ENCODE measurements around the gene IZUMO1R.

IZUMO1R gene

DNA sequence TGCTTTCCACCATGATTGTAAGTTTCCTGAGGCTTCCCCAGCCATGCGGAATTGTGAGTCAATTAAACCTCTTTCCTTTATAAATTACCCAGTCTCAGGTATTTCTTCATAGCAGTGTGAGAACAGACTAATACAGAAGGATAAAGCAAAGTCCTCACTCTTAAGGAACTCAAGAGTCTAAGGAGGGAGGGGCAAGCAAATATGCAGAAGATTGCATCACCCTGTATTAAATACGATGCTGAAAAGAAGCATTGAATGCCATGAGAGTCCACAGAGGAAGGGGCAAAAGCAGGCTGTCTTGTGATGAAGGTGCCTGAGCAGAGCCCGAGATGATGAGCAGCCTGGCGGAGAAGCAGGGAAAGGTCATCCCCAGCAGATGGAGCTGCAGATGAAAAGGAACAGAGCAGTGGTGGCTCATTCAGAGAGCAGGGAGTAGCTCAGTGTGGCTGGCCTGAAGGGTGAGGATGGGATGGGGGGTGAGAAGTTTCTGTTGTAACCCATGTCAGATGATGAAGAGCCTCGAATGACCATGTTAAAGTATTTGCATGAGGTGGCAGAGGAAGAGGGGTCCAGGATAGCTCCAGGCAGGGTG lies 6.3 kb upstream of the IZUMO1R start:
- H3K9ac ChIP-seq (ENCODE audit: low read depth, low read length) = no peak overlapping the region
- H3K4me1 ChIP-seq (ENCODE audit: control insufficient read depth, insufficient read depth, low read length) = peaks cover 9% of the 10 kb centered on the region; the same call in 1 of the 2 replicates
- no peaks in the 10 kb centered on the region for H3K27me3 ChIP-seq (ENCODE audit: control insufficient read depth, insufficient read depth, low read length)
- H3K27ac ChIP-seq (ENCODE audit: low read depth, low read length) = no peak overlapping the region
- no peak overlapping the region for H3K4me3 ChIP-seq (ENCODE audit: low read depth, low read length)
- H3K36me3 ChIP-seq (ENCODE audit: control insufficient read depth, insufficient read depth, low read length) = no peaks in the 10 kb centered on the region
- no peaks in the 10 kb centered on the region for H3K9me3 ChIP-seq (ENCODE audit: control insufficient read depth, insufficient read depth, low read length)

DNA sequence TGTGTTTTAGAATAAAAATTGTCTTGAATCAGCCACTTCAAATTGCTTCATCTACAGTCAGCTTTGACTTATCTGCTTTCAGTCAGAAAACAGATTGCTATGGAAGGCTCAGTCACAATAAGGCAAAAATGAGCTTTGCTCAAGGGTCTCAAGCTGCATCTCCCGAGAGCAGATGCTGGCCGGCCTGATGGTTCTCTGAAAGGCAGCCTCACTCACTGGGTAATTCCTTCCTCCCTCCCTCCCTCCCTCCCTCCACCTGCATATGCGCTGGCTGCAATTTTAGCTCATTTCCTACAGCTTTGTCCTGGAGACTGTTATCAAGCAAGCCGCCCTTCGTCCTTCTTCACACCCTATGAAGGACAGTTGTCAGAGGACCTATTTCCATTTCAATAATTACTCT lies 1.6 kb upstream of the IZUMO1R start:
- Histone ChIP-seq H3K9ac (ENCODE audit: low read depth, low read length) (no peak overlapping the region), H3K27me3 (ENCODE audit: control insufficient read depth, insufficient read depth, low read length) (no peaks in the 10 kb centered on the region)

DNA sequence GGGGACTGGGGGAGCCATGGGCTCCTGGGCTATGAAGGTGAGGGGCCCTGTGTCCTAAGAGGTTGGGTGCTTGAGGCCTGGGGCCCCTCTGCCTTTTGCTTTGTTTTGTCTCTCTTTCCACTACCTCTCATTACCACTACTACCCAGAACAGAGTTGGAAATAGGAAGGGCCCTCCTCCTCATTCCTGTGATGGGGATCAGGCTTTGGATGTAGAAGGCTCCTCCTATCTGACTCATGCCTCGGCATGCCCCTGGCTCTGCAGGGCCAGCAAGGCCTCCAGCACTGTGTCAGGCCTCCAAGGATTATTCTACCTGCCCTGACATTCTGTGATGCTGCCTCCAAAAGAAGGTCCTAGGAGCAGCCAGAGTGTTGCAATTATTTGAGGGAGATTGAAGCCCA lies 766 bp downstream of the IZUMO1R start:
- no peaks in the 10 kb centered on the region for H3K36me3 ChIP-seq (ENCODE audit: control insufficient read depth, insufficient read depth, low read length)
- H3K4me1 ChIP-seq (ENCODE audit: control insufficient read depth, insufficient read depth, low read length) = peaks cover 12% of the 10 kb centered on the region; the same call in 1 of the 2 replicates
- H3K9me3 ChIP-seq (ENCODE audit: control insufficient read depth, insufficient read depth, low read length) = no peaks in the 10 kb centered on the region
- H3K27me3 ChIP-seq (ENCODE audit: control insufficient read depth, insufficient read depth, low read length) = no peaks in the 10 kb centered on the region
- no peak overlapping the region for H3K4me3 ChIP-seq (ENCODE audit: low read depth, low read length)
- no peak overlapping the region for H3K9ac ChIP-seq (ENCODE audit: low read depth, low read length)
- H3K27ac ChIP-seq (ENCODE audit: low read depth, low read length) = no peak overlapping the region

More for the DNA sequence above, 1.6 kb upstream of the IZUMO1R start:
- Histone ChIP-seq H3K4me1 (ENCODE audit: control insufficient read depth, insufficient read depth, low read length) (peaks cover 12% of the 10 kb centered on the region; the same call in 1 of the 2 replicates), H3K4me3 (ENCODE audit: low read depth, low read length) (no peak overlapping the region), H3K9me3 (ENCODE audit: control insufficient read depth, insufficient read depth, low read length) (no peaks in the 10 kb centered on the region), H3K36me3 (ENCODE audit: control insufficient read depth, insufficient read depth, low read length) (no peaks in the 10 kb centered on the region), H3K27ac (ENCODE audit: low read depth, low read length) (no peak overlapping the region)

DNA sequence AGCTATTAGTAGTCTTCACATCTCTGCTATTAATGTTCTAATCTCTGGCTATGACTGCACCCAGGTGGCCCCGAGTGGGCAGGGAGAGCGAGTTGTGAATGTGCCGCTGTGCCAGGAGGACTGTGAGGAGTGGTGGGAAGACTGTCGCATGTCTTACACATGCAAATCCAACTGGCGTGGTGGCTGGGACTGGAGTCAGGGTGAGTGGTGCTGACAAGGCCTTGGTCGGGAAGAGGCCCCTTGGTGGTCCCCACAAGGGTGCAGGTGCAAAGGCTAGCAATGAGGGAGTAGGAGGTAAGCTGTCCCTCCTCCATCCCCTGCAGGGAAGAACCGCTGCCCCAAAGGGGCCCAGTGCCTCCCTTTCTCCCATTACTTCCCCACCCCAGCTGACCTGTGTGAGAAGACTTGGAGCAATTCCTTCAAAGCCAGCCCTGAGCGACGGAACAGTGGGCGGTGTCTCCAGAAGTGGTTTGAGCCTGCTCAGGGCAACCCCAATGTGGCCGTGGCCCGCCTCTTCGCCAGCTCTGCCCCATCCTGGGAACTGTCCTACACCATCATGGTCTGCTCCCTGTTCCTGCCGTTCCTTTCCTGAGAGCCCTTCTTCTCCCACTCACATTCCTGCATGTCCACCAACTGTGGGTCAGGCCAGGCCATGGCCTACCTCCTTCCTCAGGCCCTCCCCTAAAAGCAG lies 2.9 kb downstream of the IZUMO1R start:
- Histone ChIP-seq H3K36me3 (ENCODE audit: control insufficient read depth, insufficient read depth, low read length) (no peaks in the 10 kb centered on the region), H3K27me3 (ENCODE audit: control insufficient read depth, insufficient read depth, low read length) (no peaks in the 10 kb centered on the region), H3K27ac (ENCODE audit: low read depth, low read length) (no peak overlapping the region), H3K4me1 (ENCODE audit: control insufficient read depth, insufficient read depth, low read length) (peaks cover 10% of the 10 kb centered on the region; the same call in 1 of the 2 replicates), H3K9me3 (ENCODE audit: control insufficient read depth, insufficient read depth, low read length) (no peaks in the 10 kb centered on the region), H3K4me3 (ENCODE audit: low read depth, low read length) (no peak overlapping the region), H3K9ac (ENCODE audit: low read depth, low read length) (no peak overlapping the region)

DNA sequence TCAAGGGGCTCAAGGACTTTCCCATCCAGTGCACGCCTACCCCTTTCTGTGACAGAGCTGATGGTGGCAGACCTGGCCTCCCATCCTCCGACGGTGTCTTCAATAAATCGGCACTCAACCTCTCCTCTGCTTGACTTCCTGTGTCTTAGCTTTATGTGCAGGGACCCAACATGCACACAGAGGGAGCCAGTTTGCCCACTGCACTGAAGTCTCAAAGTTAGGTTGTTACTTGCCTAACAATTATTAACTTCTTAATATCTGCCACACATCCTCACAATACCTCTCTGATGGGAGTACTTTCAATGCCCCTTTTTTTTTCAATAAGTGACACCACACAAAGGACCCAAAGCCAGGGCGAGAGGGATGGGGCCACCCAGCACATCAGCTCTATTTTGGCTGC lies 3.6 kb downstream of the IZUMO1R start:
- H3K9ac ChIP-seq (ENCODE audit: low read depth, low read length) = no peak overlapping the region
- H3K9me3 ChIP-seq (ENCODE audit: control insufficient read depth, insufficient read depth, low read length) = no peaks in the 10 kb centered on the region
- H3K27me3 ChIP-seq (ENCODE audit: control insufficient read depth, insufficient read depth, low read length) = no peaks in the 10 kb centered on the region
- H3K36me3 ChIP-seq (ENCODE audit: control insufficient read depth, insufficient read depth, low read length) = no peaks in the 10 kb centered on the region
- H3K4me1 ChIP-seq (ENCODE audit: control insufficient read depth, insufficient read depth, low read length) = peaks cover 4% of the 10 kb centered on the region; the same call in 1 of the 2 replicates
- H3K27ac ChIP-seq (ENCODE audit: low read depth, low read length) = no peak overlapping the region
- no peak overlapping the region for H3K4me3 ChIP-seq (ENCODE audit: low read depth, low read length)

DNA sequence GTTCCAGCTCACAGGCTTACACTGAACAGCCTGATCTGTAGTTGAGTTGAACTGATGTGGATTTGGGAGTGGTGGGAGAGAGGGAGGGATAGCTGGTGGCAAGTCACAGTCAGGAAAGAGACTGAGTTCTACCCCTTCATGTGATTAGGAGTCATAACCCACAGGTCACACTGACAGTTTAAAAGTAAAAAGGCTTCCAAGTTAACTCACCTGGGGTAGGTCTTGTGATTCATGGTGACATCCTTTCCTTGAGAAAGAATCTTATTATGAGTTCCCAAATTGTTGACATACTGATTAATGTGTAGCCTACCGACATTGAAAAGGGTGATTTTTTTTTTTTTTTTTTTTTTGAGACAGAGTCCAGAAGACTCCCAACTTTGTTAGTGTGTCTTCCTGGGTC lies 5.4 kb downstream of the IZUMO1R start:
- Histone ChIP-seq H3K9ac (ENCODE audit: low read depth, low read length) (no peak overlapping the region), H3K27me3 (ENCODE audit: control insufficient read depth, insufficient read depth, low read length) (no peaks in the 10 kb centered on the region), H3K4me3 (ENCODE audit: low read depth, low read length) (no peak overlapping the region), H3K36me3 (ENCODE audit: control insufficient read depth, insufficient read depth, low read length) (no peaks in the 10 kb centered on the region), H3K9me3 (ENCODE audit: control insufficient read depth, insufficient read depth, low read length) (no peaks in the 10 kb centered on the region), H3K4me1 (ENCODE audit: control insufficient read depth, insufficient read depth, low read length) (no peaks in the 10 kb centered on the region), H3K27ac (ENCODE audit: low read depth, low read length) (no peak overlapping the region)

DNA sequence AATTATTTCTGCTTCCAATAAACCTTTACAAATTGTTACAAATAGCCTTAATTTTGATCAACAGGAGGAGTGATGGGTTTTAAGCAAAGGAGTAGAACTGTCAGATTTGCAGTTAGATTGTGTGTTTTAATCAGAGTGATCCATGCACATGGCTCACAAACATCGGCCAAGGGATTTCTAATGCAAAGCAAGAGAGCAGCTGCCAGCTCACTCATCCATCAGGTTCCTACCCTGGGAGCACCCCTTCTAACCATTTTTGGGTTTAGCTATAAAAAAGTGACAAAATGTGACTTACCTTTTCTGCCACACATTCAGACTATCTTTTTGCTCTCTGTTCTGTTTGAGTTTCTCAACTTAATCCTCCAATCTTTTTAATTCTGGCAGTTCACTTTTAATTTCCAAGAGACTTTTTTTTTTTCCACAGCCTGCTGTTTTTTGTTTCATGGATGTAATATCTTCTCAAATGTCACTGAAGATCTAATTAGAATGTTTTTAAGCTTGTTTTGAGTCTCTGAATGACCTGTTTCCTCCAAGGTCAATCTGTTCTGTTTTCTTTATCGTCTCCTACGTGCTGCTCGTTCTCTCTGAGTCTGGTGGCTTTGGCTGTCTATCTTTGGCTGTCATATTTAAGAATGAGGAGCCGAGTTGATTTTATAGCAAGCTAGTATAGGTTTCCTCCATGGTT lies 6.0 kb downstream of the IZUMO1R start:
- H3K27me3 ChIP-seq (ENCODE audit: control insufficient read depth, insufficient read depth, low read length) = no peaks in the 10 kb centered on the region
- no peaks in the 10 kb centered on the region for H3K4me1 ChIP-seq (ENCODE audit: control insufficient read depth, insufficient read depth, low read length)
- no peak overlapping the region for H3K27ac ChIP-seq (ENCODE audit: low read depth, low read length)
- no peak overlapping the region for H3K4me3 ChIP-seq (ENCODE audit: low read depth, low read length)
- no peaks in the 10 kb centered on the region for H3K9me3 ChIP-seq (ENCODE audit: control insufficient read depth, insufficient read depth, low read length)
- H3K36me3 ChIP-seq (ENCODE audit: control insufficient read depth, insufficient read depth, low read length) = no peaks in the 10 kb centered on the region
- no peak overlapping the region for H3K9ac ChIP-seq (ENCODE audit: low read depth, low read length)

DNA sequence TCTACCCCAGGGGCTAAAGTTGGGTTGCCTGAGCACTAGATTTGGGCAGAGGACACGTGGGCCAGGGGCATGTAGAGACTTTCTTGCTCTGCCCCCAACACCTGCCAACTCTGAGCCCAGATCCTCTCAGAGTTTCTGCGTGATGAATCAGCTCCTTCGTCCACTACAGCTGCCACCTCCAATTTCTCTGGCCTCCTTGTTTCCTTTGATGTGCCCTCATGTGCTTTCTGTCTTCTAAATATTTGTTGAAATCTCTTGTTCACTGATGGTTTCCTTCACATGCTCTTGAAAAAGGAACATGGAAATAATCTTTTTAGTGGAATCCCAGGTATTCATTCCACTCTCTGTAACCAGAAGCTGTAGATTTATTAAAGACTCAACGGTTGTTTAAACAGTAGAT lies 8.0 kb downstream of the IZUMO1R start:
- H3K27me3 ChIP-seq (ENCODE audit: control insufficient read depth, insufficient read depth, low read length) = no peaks in the 10 kb centered on the region

DNA sequence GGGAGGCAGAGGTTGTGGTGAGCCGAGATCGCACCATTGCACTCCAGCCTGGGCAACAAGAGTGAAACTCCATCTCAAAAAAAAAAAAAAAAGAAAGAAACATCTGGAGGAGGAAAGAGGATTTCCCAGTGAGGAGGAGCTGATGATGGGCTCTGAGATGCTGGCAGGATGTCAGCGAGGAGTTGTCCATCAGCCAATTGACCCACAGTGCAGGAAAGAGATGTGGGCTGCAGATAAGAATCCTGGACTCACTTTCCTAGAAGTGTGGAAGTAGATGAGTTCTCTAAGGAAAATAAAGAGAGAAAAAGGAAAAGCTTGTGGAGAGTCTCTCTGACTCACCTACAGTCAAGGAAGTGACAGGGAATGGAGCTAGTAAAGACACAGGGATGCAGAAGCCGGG lies 9.7 kb downstream of the IZUMO1R start:
- Histone ChIP-seq H3K27me3 (ENCODE audit: control insufficient read depth, insufficient read depth, low read length) (no peaks in the 10 kb centered on the region), H3K36me3 (ENCODE audit: control insufficient read depth, insufficient read depth, low read length) (no peaks in the 10 kb centered on the region), H3K27ac (ENCODE audit: low read depth, low read length) (no peak overlapping the region), H3K9ac (ENCODE audit: low read depth, low read length) (no peak overlapping the region), H3K4me1 (ENCODE audit: control insufficient read depth, insufficient read depth, low read length) (no peaks in the 10 kb centered on the region), H3K4me3 (ENCODE audit: low read depth, low read length) (no peak overlapping the region), H3K9me3 (ENCODE audit: control insufficient read depth, insufficient read depth, low read length) (no peaks in the 10 kb centered on the region)

More for the DNA sequence above, 8.0 kb downstream of the IZUMO1R start:
- H3K9ac ChIP-seq (ENCODE audit: low read depth, low read length) = no peak overlapping the region
- H3K4me3 ChIP-seq (ENCODE audit: low read depth, low read length) = no peak overlapping the region
- no peaks in the 10 kb centered on the region for H3K9me3 ChIP-seq (ENCODE audit: control insufficient read depth, insufficient read depth, low read length)
- H3K36me3 ChIP-seq (ENCODE audit: control insufficient read depth, insufficient read depth, low read length) = no peaks in the 10 kb centered on the region
- no peaks in the 10 kb centered on the region for H3K4me1 ChIP-seq (ENCODE audit: control insufficient read depth, insufficient read depth, low read length)
- no peak overlapping the region for H3K27ac ChIP-seq (ENCODE audit: low read depth, low read length)

DNA sequence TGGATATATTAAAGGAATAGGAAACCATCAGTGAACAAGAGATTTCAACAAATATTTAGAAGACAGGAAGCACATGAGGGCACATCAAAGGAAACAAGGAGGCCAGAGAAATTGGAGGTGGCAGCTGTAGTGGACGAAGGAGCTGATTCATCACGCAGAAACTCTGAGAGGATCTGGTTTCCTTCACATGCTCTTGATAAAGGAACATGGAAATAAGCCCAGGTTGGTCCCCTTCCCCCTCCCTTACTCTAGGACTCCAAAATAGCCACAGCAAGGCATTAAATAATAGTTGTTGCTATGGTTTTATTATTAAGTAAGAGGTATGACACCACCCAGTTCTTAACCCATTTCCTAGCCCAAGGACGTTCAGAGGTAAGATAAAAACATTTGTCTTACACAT lies 11.3 kb downstream of the IZUMO1R start:
- no peaks in the 10 kb centered on the region for H3K4me1 ChIP-seq (ENCODE audit: control insufficient read depth, insufficient read depth, low read length)
- no peak overlapping the region for H3K9ac ChIP-seq (ENCODE audit: low read depth, low read length)
- no peak overlapping the region for H3K27ac ChIP-seq (ENCODE audit: low read depth, low read length)
- no peaks in the 10 kb centered on the region for H3K36me3 ChIP-seq (ENCODE audit: control insufficient read depth, insufficient read depth, low read length)
- no peak overlapping the region for H3K4me3 ChIP-seq (ENCODE audit: low read depth, low read length)
- no peaks in the 10 kb centered on the region for H3K9me3 ChIP-seq (ENCODE audit: control insufficient read depth, insufficient read depth, low read length)
- H3K27me3 ChIP-seq (ENCODE audit: control insufficient read depth, insufficient read depth, low read length) = no peaks in the 10 kb centered on the region

DNA sequence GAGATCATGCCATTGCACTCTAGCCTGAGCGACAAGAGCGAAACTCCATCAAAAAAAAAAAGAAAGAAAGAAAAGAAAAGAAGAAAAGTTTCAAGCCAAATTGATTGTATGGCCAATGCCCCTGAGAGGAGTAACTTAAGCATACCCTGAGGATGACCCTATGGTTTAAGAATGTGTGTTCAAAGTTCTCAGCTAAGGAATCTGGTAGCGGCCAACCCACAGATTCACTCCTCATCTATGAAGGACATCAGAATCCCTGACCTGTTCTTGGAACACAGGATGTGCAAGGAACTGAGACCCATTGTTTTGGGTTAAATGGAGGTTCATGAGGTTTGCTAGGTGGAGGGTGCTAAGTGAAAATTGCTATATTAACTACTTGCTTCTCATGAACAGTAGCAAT lies 18.1 kb downstream of the IZUMO1R start:
- no peak overlapping the region for H3K4me3 ChIP-seq (ENCODE audit: low read depth, low read length)
- no peaks in the 10 kb centered on the region for H3K36me3 ChIP-seq (ENCODE audit: control insufficient read depth, insufficient read depth, low read length)
- H3K27me3 ChIP-seq (ENCODE audit: control insufficient read depth, insufficient read depth, low read length) = no peaks in the 10 kb centered on the region
- H3K9me3 ChIP-seq (ENCODE audit: control insufficient read depth, insufficient read depth, low read length) = no peaks in the 10 kb centered on the region
- no peak overlapping the region for H3K9ac ChIP-seq (ENCODE audit: low read depth, low read length)
- H3K4me1 ChIP-seq (ENCODE audit: control insufficient read depth, insufficient read depth, low read length) = no peaks in the 10 kb centered on the region
- H3K27ac ChIP-seq (ENCODE audit: low read depth, low read length) = no peak overlapping the region
